K562 (cell line): ENCODE data around the gene TLCD5. TPM values are rescaled to one million over a fixed set of nuclear protein-coding genes. Genes with fewer than 3 reads are reported as not detected.

Source experiments
- ATAC-seq: fragments of 200-7000 bp; cut with Tn5 transposase; 3 replicates; pipeline ENCODE4 v1.9.1; 2020; ENCODE audit warnings: moderate library complexity
- BruUV-seq: library from RNA; stranded (reverse); fragments of 400-500 nt; replicated peaks from 2 replicates; lab custom pipeline; 2021; lab: Mats Ljungman, UMichigan
- CTCF ChIA-PET: fragments of 300-600 bp; formaldehyde crosslinking; extraction: SDS; loops from one replicate; lab custom pipeline; 2021; ENCODE audit warnings: low intra/inter-chr PET ratio; lab: Yijun Ruan, JAX
- POLR2A ChIA-PET: fragments of 300-600, 350-650 bp; sonication (Branson Sonifier 250); formaldehyde crosslinking; extraction: SDS; loops from one replicate; lab custom pipeline; 2021; ENCODE audit warnings: antibody characterized with exemption, inconsistent platforms; lab: Yijun Ruan, JAX
- DNase-seq, 4 experiments: peaks; one replicate each; pipeline versions ENCODE4 v3.0.0 to v3.0.0-alpha.2; 2011 to 2018; ENCODE audit warnings: low spot score in 3 of 4, mixed read lengths in 3 of 4; ENCODE audit errors: extremely low read depth in 1 of 4
- FAIRE-seq: peaks from 2 replicates; lab custom pipeline; 2011; peaks lifted over from hg19 to GRCh38; lab: Jason Lieb, UNC
- H2AFZ ChIP-seq: 2 replicates; pipeline ENCODE4 v1.6.0; 2011; ENCODE audit warnings: low read depth, low read length, control low read depth, inconsistent platforms
- H3K27ac ChIP-seq: fragments of 200-600 bp; 3 replicates; pipeline ENCODE4 v1.8.0; 2011; ENCODE audit warnings: low read depth, mild to moderate bottlenecking, control low read depth, inconsistent platforms, low read length, moderate library complexity, mixed read lengths; ENCODE audit errors: extremely low read depth
- H3K27me3 ChIP-seq, 2 experiments: fragments of 300-600 bp in 1 of 2; 2 replicates in 1 of 2; 3 replicates in 1 of 2; pipeline versions ENCODE4 v1.6.0 to v1.8.0; 2011; ENCODE audit warnings: inconsistent platforms in 2 of 2, low read length in 2 of 2, mild to moderate bottlenecking in 1 of 2, mixed read lengths in 1 of 2, moderate library complexity in 1 of 2; ENCODE audit not compliant: control insufficient read depth in 2 of 2, insufficient read depth in 2 of 2
- H3K36me3 ChIP-seq: fragments of 300-600 bp; 3 replicates; pipeline ENCODE4 v1.8.0; 2011; ENCODE audit warnings: mild to moderate bottlenecking, low read length, inconsistent platforms; ENCODE audit not compliant: control insufficient read depth, insufficient read depth
- H3K4me1 ChIP-seq, 2 experiments: fragments of 200-600 bp in 1 of 2; replicated peaks in 1 of 2; 2 replicates in 1 of 2; 3 replicates in 1 of 2; pipeline versions ENCODE4 v1.5.1 to v1.8.0; 2011; ENCODE audit warnings: inconsistent platforms in 2 of 2, low read length in 2 of 2, mild to moderate bottlenecking in 1 of 2, mixed read lengths in 1 of 2, moderate library complexity in 1 of 2; ENCODE audit not compliant: control insufficient read depth in 2 of 2, insufficient read depth in 2 of 2
- H3K4me2 ChIP-seq: 2 replicates; pipeline ENCODE4 v1.6.1; 2011; ENCODE audit warnings: low read length, control low read depth, inconsistent platforms, mixed read lengths; ENCODE audit not compliant: insufficient read depth
- H3K4me3 ChIP-seq: fragments of 200-600 bp; sonication (generic), shearing (Covaris generic); 2 replicates; pipeline ENCODE4 v1.5.1; 2016; ENCODE audit warnings: control low read depth, inconsistent platforms
- H3K79me2 ChIP-seq: fragments of 200-600 bp; 3 replicates; pipeline ENCODE4 v1.8.0; 2011; ENCODE audit warnings: low read length, inconsistent platforms; ENCODE audit not compliant: control insufficient read depth, insufficient read depth
- H3K9ac ChIP-seq, 2 experiments: 2 replicates each; pipeline versions ENCODE4 v1.6.0 to v1.6.1; 2011; ENCODE audit warnings: low read depth in 2 of 2, low read length in 2 of 2, control low read depth in 1 of 2, inconsistent platforms in 1 of 2, mild to moderate bottlenecking in 1 of 2, mixed read lengths in 1 of 2; ENCODE audit not compliant: insufficient read depth in 1 of 2
- H3K9me1 ChIP-seq: one replicate; pipeline ENCODE4 v1.6.0; 2011; ENCODE audit warnings: inconsistent platforms, mild to moderate bottlenecking, low read length, moderate library complexity; ENCODE audit not compliant: control insufficient read depth, insufficient read depth
- H3K9me3 ChIP-seq: replicated peaks from 2 replicates; pipeline ENCODE4 v1.5.1; 2011; ENCODE audit warnings: low read depth, low read length, inconsistent platforms; ENCODE audit not compliant: control insufficient read depth, insufficient read depth
- H4K20me1 ChIP-seq: replicated peaks from 2 replicates; pipeline ENCODE4 v1.6.1; 2011; ENCODE audit warnings: low read length, inconsistent platforms, mixed read lengths; ENCODE audit not compliant: control insufficient read depth, insufficient read depth
- CEBPB ChIP-seq: fragments of 450-650 bp; IDR thresholded peaks from 2 replicates; pipeline ENCODE4 v1.6.1; 2016; ENCODE audit warnings: missing genetic modification characterization, missing compliant biosample characterization
- SOX6 ChIP-seq: fragments of 450-650 bp; IDR thresholded peaks from 2 replicates; pipeline ENCODE4 v1.6.1; 2014; ENCODE audit warnings: mild to moderate bottlenecking
- YY1 ChIP-seq, 3 experiments: IDR thresholded peaks; 2 replicates each; pipeline ENCODE4 v1.6.1; 2011; ENCODE audit warnings: low read length in 2 of 3, mild to moderate bottlenecking in 2 of 3, moderate library complexity in 2 of 3, borderline replicate concordance in 1 of 3, control low read depth in 1 of 3, low read depth in 1 of 3; ENCODE audit not compliant: insufficient read depth in 3 of 3, insufficient replicate concordance in 2 of 3, control insufficient read depth in 1 of 3, insufficient read length in 1 of 3; ENCODE audit errors: extremely low read depth in 1 of 3
- WGBS: fragments of 100-300 bp; shearing (Covaris generic); methylation state at CpG from one replicate; pipeline ENCODE4 v1.1.6; 2016; ENCODE audit warnings: low coverage, mixed read lengths; ENCODE audit not compliant: insufficient coverage; ENCODE audit errors: missing lambda C conversion rate; 5-methylcytosine and 5-hydroxymethylcytosine counted together
- in situ Hi-C: fragments of 300-500 bp; cut with MboI; formaldehyde crosslinking; loops from 4 replicates; pipeline ENCODE4 v1.15.0; 2018; ENCODE audit warnings: inconsistent platforms, mixed read lengths
- intact Hi-C: fragments of 100-400 bp; cut with micrococcal nuclease; formaldehyde crosslinking; loops from 2 replicates; pipeline ENCODE4 v1.14.2; 2022
- polyA plus RNA-seq, 8 experiments: library from polyadenylated mRNA; depleted of rRNA in 4 of 8; stranded (reverse) in 5 of 8; unstranded in 3 of 8; fragments of >200 nt; fragmentation: Nextera tagmentation in 2 of 8; fragmentation: Illumina TruSeq in 1 of 8; extraction: Ambion mirVana in 2 of 8; extraction: Trizol in 1 of 8; gene quantifications; 2 replicates each; pipeline versions ENCODE4 v1.2.1 to v1.2.3, GENCODE V29; 2011 to 2014; ENCODE audit warnings: inconsistent platforms in 1 of 8, missing spikeins in 1 of 8
- total RNA-seq, 7 experiments: library from RNA; depleted of rRNA in 6 of 7; stranded (reverse); fragments of >200 nt in 6 of 7; fragmentation: Illumina TruSeq in 2 of 7; extraction: Trizol in 2 of 7; gene quantifications; 2 replicates each; pipeline versions ENCODE4 v1.2.1 to v1.2.3, GENCODE V29; 2011 to 2021; ENCODE audit warnings: low replicate concordance in 1 of 7

Gene TLCD5
- total and polyA plus RNA-seq, 9 of the 15 experiments (the other 6 are each of a cell fraction or from before 2014, with no cell fraction given) = 0.94 to 5.1 (median 1.6) TPM

- ChIA-PET CTCF (no interaction called here), POLR2A (interaction anchor here (0.6 to 1.8 kb wide), 3 partner anchors 9 to 152 kb away, joined by 3 to 5 read pairs (median 3); no protein-coding TSS in a partner anchor)
- no peak overlapping the region for H3K4me3 ChIP-seq
- H3K9me3 ChIP-seq = no peaks in the 10 kb centered on the region
- no peak overlapping the region for H2AFZ ChIP-seq
- DNase-seq = no peak
- H3K4me2 ChIP-seq = no peak overlapping the region
- 1% methylated on average over 8 of the region's 8 CpGs for WGBS
- H3K79me2 ChIP-seq = no peaks in the 10 kb centered on the region
- no peaks in the 10 kb centered on the region for H3K9me1 ChIP-seq
- H3K4me1 ChIP-seq = peaks cover 0 to 5% of the 10 kb centered on the region in 2 experiments; a peak in 1 of 5 replicates
- BruUV-seq = no TSS peak
- H3K27ac ChIP-seq = no peak overlapping the region
- H3K9ac ChIP-seq = no peak overlapping the region
- no peak for FAIRE-seq
- intact Hi-C loops (no loop called here), in situ Hi-C loops (no loop called here)
- H4K20me1 ChIP-seq = no peaks in the 10 kb centered on the region
- TF ChIP-seq CEBPB (tag) (no peak), SOX6 (no peak), YY1 (IDR thresholded peaks at IDR 0.05; ENCODE audit: borderline replicate concordance in 1 of 3, control insufficient read depth in 1 of 3, extremely low read depth in 1 of 3, insufficient read depth in 3 of 3, insufficient read length in 1 of 3, insufficient replicate concordance in 2 of 3, low read depth in 1 of 3, low read length in 2 of 3) (no peak)
- no peaks in the 10 kb centered on the region for H3K36me3 ChIP-seq
- peaks cover 21 to 38% of the 10 kb centered on the region in 2 experiments for H3K27me3 ChIP-seq
- ATAC-seq = peak; percentile 58; the same call in 2 of the 3 replicates
Measured at GRCh38 chr11:120316880-120317688, 8.0 kb upstream of the TLCD5 start.
